ENCODE results near the gene RANBP10.

- TF ChIP-seq CTCF (conservative IDR thresholded peaks at IDR 0.05; ENCODE audit: low read depth in 2 of 2) (no peak), EZH2 (IDR thresholded peaks at IDR 0.05; ENCODE audit: low read depth, unreplicated experiment) (no peak), CREB1 (CRISPR knock-in tag; IDR thresholded peaks at IDR 0.05; ENCODE audit: low read depth) (no peak)
These were observed 72.5 kb downstream of the RANBP10 start for GRCh38 chr16:67733734-67734470.
